ENCODE data around the gene COPS7B.
A peak's percentile ranks its signal among the peaks of the same experiment; 100 is the strongest.

The COPS7B gene

GRCh38 chr2:231752061-231752460 is 34.2 kb upstream of the COPS7B start:
- no peak overlapping the region for H3K4me3 ChIP-seq (ENCODE audit: low read depth, low read length)
- TF ChIP-seq, protein P1, sequence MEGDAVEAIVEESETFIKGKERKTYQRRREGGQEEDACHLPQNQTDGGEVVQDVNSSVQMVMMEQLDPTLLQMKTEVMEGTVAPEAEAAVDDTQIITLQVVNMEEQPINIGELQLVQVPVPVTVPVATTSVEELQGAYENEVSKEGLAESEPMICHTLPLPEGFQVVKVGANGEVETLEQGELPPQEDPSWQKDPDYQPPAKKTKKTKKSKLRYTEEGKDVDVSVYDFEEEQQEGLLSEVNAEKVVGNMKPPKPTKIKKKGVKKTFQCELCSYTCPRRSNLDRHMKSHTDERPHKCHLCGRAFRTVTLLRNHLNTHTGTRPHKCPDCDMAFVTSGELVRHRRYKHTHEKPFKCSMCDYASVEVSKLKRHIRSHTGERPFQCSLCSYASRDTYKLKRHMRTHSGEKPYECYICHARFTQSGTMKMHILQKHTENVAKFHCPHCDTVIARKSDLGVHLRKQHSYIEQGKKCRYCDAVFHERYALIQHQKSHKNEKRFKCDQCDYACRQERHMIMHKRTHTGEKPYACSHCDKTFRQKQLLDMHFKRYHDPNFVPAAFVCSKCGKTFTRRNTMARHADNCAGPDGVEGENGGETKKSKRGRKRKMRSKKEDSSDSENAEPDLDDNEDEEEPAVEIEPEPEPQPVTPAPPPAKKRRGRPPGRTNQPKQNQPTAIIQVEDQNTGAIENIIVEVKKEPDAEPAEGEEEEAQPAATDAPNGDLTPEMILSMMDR (conservative IDR thresholded peaks at IDR 0.05; ENCODE audit: low read depth, low read length) = no peak
- peak; percentile 45 for DNase-seq (ENCODE audit: low read depth)

DNA sequence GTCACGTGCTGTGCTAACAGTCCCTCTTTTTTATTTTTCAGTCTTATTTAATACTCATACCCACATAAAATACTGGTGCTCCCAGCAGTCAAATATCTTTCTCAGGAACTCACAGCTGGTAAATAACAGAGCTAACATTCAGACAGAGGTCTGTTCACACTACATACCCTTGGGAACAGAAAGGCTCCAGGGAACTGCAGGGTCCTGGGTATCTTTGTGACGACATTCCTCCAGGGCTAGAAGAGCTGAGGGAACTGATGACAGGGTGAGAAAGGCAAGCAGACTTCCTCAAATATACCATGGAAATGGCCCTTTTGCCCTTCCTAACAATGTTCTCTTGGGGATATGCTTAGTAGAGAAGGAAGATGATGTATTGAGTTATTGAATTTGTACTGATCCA is 24.5 kb upstream of the COPS7B start:
- H3K4me3 ChIP-seq (ENCODE audit: low read depth, low read length) = no peak overlapping the region
- DNase-seq (ENCODE audit: low read depth) = no peak
- TF ChIP-seq, protein P1 (conservative IDR thresholded peaks at IDR 0.05; ENCODE audit: low read depth, low read length) = no peak

GRCh38 chr2:231764124-231764523 is 22.1 kb upstream of the COPS7B start:
- DNase-seq (ENCODE audit: low read depth) = no peak
- H3K4me3 ChIP-seq (ENCODE audit: low read depth, low read length) = no peak overlapping the region
- TF ChIP-seq, protein P1 (conservative IDR thresholded peaks at IDR 0.05; ENCODE audit: low read depth, low read length) = no peak

DNA sequence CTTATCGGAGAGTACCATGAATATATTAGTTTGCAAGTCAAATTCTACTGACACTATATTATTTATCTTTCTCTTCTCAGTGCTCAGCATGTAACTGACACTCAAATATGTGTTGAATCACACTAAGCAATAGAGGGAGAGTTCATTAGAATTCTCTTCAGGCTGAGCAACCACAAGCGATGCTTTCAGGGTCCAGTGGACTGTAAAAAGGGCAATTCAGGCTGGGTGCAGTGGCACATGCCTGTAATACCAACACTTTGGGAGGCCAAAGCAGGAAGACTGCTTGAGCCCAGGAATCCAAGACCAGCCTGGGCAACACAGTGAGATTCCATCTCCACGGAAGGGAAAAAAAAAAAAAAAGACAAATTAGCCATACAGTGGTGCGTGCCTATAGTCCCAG is 21.5 kb upstream of the COPS7B start:
- H3K4me3 ChIP-seq (ENCODE audit: low read depth, low read length) = no peak overlapping the region
- peak; percentile 44 for DNase-seq (ENCODE audit: low read depth)
- TF ChIP-seq, protein P1 (conservative IDR thresholded peaks at IDR 0.05; ENCODE audit: low read depth, low read length) = no peak

DNA sequence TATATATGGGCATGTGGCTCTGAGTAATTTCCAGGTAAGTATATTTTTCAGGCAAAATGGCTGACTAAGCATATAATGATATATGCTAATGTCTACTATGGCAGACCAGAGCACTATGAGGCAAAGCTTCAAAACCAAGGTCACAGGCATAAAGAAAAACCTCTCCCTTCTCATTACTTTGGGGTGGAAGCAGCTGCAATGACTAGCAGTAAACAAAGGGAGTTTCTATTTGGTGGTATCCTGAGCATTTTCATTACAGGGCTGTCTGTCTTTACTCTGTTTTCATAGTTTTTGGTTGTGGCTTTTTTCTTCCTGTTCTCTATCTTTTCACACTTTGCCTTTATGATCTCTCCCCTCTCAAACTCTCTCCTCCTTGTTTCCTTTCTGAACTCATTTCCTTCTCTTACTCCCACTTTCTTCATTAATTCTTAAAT is 20.7 kb upstream of the COPS7B start:
- no peak overlapping the region for H3K4me3 ChIP-seq (ENCODE audit: low read depth, low read length)
- DNase-seq (ENCODE audit: low read depth) = no peak
- TF ChIP-seq, protein P1 (conservative IDR thresholded peaks at IDR 0.05; ENCODE audit: low read depth, low read length) = no peak

GRCh38 chr2:231769170-231770136 is 16.8 kb upstream of the COPS7B start:
- no peak for DNase-seq (ENCODE audit: low read depth)
- H3K4me3 ChIP-seq (ENCODE audit: low read depth, low read length) = no peak overlapping the region
- TF ChIP-seq, protein P1 (conservative IDR thresholded peaks at IDR 0.05; ENCODE audit: low read depth, low read length) = no peak
